Panc1 (cell line): ENCODE results near the gene CEP170. TPM values are rescaled to one million over a fixed set of nuclear protein-coding genes. Genes with fewer than 3 reads are reported as not detected.

ENCODE experiments used
- ATAC-seq: fragments of 200-7000 bp; cut with Tn5 transposase; 2 replicates; pipeline ENCODE4 v1.9.1; 2020; ENCODE audit warnings: mild to moderate bottlenecking, moderate library complexity
- BruUV-seq: library from RNA; stranded (reverse); fragments of 400-500 nt; replicated peaks from 2 replicates; lab custom pipeline; 2021; lab: Mats Ljungman, UMichigan
- CTCF ChIA-PET: fragments of 300-600 bp; sonication (Branson Sonifier 250); formaldehyde crosslinking; loops from one replicate; lab custom pipeline; 2022; ENCODE audit warnings: antibody characterized with exemption; lab: Charles Lee
- POLR2A ChIA-PET: fragments of 300-600 bp; sonication (Branson Sonifier 250); formaldehyde crosslinking; loops from one replicate; lab custom pipeline; 2022; ENCODE audit warnings: antibody characterized with exemption; lab: Charles Lee
- DNase-seq: peaks from one replicate; pipeline ENCODE4 v3.0.0-alpha.2; 2010; ENCODE audit warnings: low read depth, low spot score
- H3K27ac ChIP-seq: 2 replicates; pipeline ENCODE4 v1.5.1; 2011; ENCODE audit warnings: mild to moderate bottlenecking, low read length, inconsistent platforms
- H3K27me3 ChIP-seq: fragments of 200-500 bp; sonication (Bioruptor generic); 2 replicates; pipeline ENCODE4 v1.6.0; 2014; ENCODE audit warnings: low read length, inconsistent platforms; ENCODE audit not compliant: control insufficient read depth, insufficient read depth
- H3K36me3 ChIP-seq: fragments of 200-500 bp; sonication (Bioruptor generic); 2 replicates; pipeline ENCODE4 v1.5.1; 2014; ENCODE audit warnings: inconsistent platforms, mild to moderate bottlenecking, low read length, moderate library complexity; ENCODE audit not compliant: control insufficient read depth, insufficient read depth
- H3K4me1 ChIP-seq: 2 replicates; pipeline ENCODE4 v1.5.1; 2011; ENCODE audit warnings: inconsistent platforms, mild to moderate bottlenecking, low read length, moderate library complexity; ENCODE audit not compliant: control insufficient read depth, insufficient read depth
- H3K4me3 ChIP-seq, 2 experiments: 2 replicates each; pipeline ENCODE4 v1.5.1; 2011 to 2012; ENCODE audit warnings: low read depth in 2 of 2, low read length in 2 of 2, mild to moderate bottlenecking in 2 of 2, inconsistent platforms in 1 of 2, moderate library complexity in 1 of 2
- H3K9me3 ChIP-seq: fragments of 200-500 bp; sonication (Bioruptor generic); 2 replicates; pipeline ENCODE4 v1.5.1; 2014; ENCODE audit warnings: low read depth, mild to moderate bottlenecking, inconsistent platforms, low read length, moderate library complexity; ENCODE audit not compliant: control insufficient read depth, insufficient read depth
- CTCF ChIP-seq: fragments of 450-650 bp; IDR thresholded peaks from 2 replicates; pipeline ENCODE4 v1.5.1; 2017; ENCODE audit warnings: mild to moderate bottlenecking
- POLR2AphosphoS5 ChIP-seq: IDR thresholded peaks from 2 replicates; pipeline ENCODE4 v1.6.1; 2012; ENCODE audit warnings: mild to moderate bottlenecking, low read depth, low read length, moderate library complexity
- REST ChIP-seq, 2 experiments: IDR thresholded peaks; 2 replicates each; pipeline ENCODE4 v1.6.1; 2011 to 2012; ENCODE audit warnings: low read depth in 2 of 2, control low read depth in 1 of 2, low read length in 1 of 2, mild to moderate bottlenecking in 1 of 2, moderate library complexity in 1 of 2; ENCODE audit not compliant: insufficient read depth in 1 of 2
- SIN3A ChIP-seq: IDR thresholded peaks from 2 replicates; pipeline ENCODE4 v1.6.1; 2012; ENCODE audit warnings: low read depth, mild to moderate bottlenecking, low read length, moderate library complexity, borderline replicate concordance; ENCODE audit not compliant: insufficient read depth
- TCF7L2 ChIP-seq: IDR thresholded peaks from 2 replicates; pipeline ENCODE4 v1.6.1; 2011; ENCODE audit warnings: mild to moderate bottlenecking, low read depth, low read length, inconsistent platforms
- in situ Hi-C: cut with HindIII; loops from 2 replicates; pipeline ENCODE4 v1.10.0; 2016; ENCODE audit warnings: low sequenced_read_pairs, low pct_unique_long_range_greater_than_20kb
- intact Hi-C: fragments of 100-400 bp; cut with micrococcal nuclease; formaldehyde crosslinking; loops from one replicate; pipeline ENCODE4 v1.10.0; 2022; ENCODE audit not compliant: unreplicated experiment
- total RNA-seq: library from RNA; stranded (reverse); gene quantifications from one replicate; pipeline ENCODE4 v1.2.1, GENCODE V29; 2021; ENCODE audit not compliant: unreplicated experiment

The CEP170 gene
- total RNA-seq, 1 experiment from 2014 or later, result 89.3 TPM

- Histone ChIP-seq H3K4me3 (no peak overlapping the region), H3K27ac (no peak overlapping the region), H3K4me1 (peaks cover 4% of the 10 kb centered on the region; the same call in 1 of the 2 replicates), H3K9me3 (peaks cover 50% of the 10 kb centered on the region), H3K36me3 (0 out of 2 replicates have a peak, but pooled peaks cover 2% of the 10 kb centered on the region), H3K27me3 (no peaks in the 10 kb centered on the region)
- in situ Hi-C loops (no loop called here), intact Hi-C loops (no loop called here)
- DNase-seq, result no peak
- no peak for TF ChIP-seq CTCF
- TF ChIP-seq SIN3A, result no peak
- no peak for TF ChIP-seq REST (IDR thresholded peaks at IDR 0.05; ENCODE audit: insufficient read depth in 1 of 2, low read depth in 2 of 2, low read length in 1 of 2)
- no peak for TF ChIP-seq TCF7L2
- TF ChIP-seq POLR2AphosphoS5, result no peak
- ChIA-PET POLR2A (no interaction called here), CTCF (interaction anchor here (0.7 to 0.9 kb wide), 2 partner anchors 25 to 79 kb away, joined by 3 read pairs; no protein-coding TSS in a partner anchor)
- BruUV-seq, result no TSS peak
- no peak for ATAC-seq
These were observed 21.2 kb downstream of the CEP170 start for GRCh38 chr1:243233908-243234307.

- intact Hi-C loops, result no loop called here
- H3K36me3 ChIP-seq, result no peaks in the 10 kb centered on the region
- DNase-seq (no peak), ATAC-seq (no peak)
- CTCF ChIA-PET, result no interaction called here
- peaks cover 52% of the 10 kb centered on the region for H3K9me3 ChIP-seq
- TF ChIP-seq REST (IDR thresholded peaks at IDR 0.05; ENCODE audit: insufficient read depth in 1 of 2, low read depth in 2 of 2, low read length in 1 of 2) (no peak), POLR2AphosphoS5 (no peak), SIN3A (no peak), CTCF (no peak), TCF7L2 (no peak)
- H3K27ac ChIP-seq, result no peak overlapping the region
- no TSS peak for BruUV-seq
- peaks cover under 1% of the 10 kb centered on the region; the same call in 1 of the 2 replicates for H3K4me1 ChIP-seq
- in situ Hi-C loops, result no loop called here
- POLR2A ChIA-PET, result no interaction called here
- no peak overlapping the region for H3K4me3 ChIP-seq
- H3K27me3 ChIP-seq, result no peaks in the 10 kb centered on the region
These were observed 24.2 kb downstream of the CEP170 start for GRCh38 chr1:243230914-243231313.
